Superior temporal gyrus (tissue), 1 donor: ENCODE results near the gene FAM78A.

ENCODE experiments used
- DNase-seq: peaks from one replicate; pipeline ENCODE4 v3.0.0-alpha.2; 2016; ENCODE audit errors: extremely low spot score

Gene FAM78A, protein sequence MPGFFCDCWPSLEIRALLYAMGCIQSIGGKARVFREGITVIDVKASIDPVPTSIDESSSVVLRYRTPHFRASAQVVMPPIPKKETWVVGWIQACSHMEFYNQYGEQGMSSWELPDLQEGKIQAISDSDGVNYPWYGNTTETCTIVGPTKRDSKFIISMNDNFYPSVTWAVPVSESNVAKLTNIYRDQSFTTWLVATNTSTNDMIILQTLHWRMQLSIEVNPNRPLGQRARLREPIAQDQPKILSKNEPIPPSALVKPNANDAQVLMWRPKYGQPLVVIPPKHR

DNA sequence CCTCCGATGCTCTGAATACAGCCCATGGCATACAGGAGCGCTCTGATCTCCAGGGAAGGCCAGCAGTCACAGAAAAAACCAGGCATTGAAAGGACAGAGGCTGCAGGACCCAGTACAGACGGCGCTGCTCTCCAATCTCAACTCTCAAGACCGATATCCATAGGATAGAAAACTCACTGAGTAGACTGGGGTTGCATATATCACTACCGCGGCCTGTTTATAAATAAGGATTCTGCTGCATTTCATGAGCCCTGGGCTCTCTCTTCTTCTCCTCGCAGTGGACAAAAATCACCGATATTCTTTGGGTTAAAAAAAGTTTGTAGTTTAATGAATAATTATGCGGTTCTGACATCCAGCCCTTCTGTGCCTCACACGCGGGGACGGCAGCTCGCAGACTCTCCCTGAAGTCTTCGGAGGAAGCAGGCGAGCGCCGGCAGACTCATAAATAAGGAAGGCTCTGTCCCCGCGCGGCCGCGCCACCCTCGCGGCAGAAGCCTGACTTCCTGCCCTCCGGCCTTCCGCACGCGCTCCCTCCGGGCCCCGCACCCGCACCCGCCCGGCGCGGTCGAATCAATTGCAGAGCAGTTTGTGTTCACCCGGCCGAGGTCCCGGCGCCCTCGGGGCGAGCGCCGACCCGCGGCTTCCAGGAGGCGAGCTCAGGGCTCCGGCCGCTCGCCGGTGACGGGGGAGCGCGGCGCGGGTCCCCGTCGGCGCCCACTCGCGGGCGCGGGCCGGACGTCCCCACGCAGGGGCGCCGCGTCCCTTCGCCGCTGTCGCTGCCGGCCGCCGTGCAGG is at the start of gene FAM78A:
Gene FAM78A, minus strand, starts transcription at position 417 of the 795 bp plus-strand sequence. Its CDS starts 331 bp downstream, at position 86.
- no peak for DNase-seq

DNA sequence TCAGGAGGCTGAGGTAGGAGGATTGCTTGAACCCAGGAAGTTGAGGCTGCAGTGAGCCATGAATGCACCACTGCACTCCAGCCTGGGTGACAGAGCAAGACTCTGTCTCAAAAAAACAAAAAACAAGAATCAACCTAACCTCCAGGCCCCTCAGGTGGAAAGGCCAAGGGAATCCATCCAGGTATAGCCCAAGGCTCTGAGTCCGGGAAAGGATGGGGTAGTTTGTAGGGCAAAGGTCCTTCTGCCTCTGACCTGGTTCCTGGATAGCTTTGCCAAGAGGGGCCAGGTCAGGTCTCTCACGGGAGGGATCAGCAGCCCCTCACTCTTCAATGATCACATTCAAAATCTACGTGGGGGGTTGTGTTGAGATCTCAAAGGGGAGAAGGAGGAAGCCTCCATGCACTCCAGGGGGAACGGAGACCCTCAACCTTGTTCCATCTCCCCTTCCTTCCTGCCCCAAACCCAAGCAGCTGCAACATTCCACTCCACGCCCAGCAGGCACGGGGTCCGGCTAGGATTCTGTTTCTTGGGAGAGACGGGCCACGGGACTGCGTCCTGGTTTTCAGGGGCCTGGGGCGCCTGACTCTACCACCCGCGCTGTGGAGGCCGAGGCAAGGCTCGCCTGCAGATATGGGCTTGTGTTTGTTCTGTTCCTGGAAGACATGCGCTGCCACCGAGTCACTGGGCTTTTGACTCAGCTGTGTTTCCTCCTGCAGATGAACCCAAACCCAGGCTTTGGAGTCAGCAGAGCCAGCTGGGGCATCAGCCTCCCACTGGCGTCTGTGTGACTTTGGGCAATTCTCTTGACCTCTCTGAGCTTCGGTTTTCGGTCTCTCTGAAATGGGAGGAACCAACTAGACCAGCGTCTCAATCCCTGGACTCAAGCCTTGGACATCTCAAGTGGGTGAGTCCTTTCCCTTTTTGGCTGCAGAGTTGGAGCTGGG is 48.7 kb upstream of the FAM78A start:
- no peak for DNase-seq

DNA sequence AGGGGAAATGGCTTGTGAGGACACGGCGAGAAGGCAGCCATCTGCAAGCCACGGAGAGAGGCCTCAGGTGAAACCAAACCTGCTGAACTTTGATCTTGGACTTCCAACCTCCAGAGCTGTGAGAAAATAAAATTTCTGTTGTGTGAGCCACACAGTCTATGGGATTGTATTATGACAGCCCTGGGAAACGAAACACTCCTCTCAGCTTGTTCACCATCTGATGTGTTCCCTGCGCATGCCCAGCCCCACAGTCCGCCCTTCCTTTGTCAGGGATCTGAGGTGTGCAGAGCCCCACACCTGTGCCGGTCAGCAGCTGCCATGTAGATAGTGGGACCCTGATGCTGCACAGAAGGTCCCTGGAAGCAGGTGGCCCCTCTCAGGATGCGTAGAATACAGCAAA is 47.3 kb upstream of the FAM78A start:
- no peak for DNase-seq

DNA sequence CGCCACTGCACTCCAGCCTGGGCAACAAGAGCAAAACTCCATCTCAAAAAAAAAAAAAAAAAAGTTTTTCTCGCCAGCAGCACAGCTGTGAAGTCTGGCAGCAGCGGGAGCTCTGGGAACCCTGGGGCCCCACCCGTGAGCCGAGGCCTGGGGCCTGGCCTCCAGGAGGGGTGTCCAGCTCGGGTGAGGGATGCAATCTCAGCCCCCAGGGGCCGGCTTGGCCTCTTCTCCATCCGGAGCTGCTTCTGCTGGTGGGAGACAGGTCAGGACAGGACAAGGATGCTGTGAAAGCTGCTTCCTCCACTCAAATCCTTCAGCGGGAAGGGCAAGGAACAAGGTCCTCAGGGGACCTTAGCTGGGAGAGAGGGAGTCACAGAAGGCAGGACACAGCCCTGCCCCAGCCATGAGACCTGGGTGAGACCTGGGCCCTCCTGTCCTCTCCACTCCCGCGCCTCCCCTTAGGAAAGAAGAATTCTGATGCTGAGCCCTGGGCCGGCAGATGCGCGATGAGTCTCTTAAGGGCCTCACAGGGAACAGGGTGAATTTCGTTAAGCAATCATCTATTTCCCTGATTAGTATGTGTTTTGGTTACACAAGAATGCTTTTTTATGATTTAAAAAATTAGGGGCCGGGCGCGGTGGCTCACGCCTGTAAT is 43.8 kb upstream of the FAM78A start:
- no peak for DNase-seq

DNA sequence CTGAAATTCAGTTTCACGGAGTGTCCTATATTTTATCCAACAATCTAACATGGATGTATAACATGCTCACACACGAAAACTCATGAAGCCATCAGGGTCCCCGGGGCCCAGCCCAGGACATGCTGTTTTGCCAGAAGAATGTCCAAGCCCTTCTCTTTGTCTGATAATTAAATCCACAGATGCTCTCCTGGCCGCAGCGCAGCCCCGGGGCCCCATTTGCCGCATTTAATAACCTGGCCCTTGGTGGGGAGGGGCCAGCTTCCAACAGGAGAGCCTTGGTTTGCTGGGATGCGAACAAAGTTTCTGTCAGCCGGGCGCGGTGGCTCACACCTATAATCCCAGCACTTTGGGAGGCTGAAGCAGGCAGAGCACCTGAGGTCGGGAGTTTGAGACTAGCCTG is 43.2 kb upstream of the FAM78A start:
- DNase-seq, result no peak

DNA sequence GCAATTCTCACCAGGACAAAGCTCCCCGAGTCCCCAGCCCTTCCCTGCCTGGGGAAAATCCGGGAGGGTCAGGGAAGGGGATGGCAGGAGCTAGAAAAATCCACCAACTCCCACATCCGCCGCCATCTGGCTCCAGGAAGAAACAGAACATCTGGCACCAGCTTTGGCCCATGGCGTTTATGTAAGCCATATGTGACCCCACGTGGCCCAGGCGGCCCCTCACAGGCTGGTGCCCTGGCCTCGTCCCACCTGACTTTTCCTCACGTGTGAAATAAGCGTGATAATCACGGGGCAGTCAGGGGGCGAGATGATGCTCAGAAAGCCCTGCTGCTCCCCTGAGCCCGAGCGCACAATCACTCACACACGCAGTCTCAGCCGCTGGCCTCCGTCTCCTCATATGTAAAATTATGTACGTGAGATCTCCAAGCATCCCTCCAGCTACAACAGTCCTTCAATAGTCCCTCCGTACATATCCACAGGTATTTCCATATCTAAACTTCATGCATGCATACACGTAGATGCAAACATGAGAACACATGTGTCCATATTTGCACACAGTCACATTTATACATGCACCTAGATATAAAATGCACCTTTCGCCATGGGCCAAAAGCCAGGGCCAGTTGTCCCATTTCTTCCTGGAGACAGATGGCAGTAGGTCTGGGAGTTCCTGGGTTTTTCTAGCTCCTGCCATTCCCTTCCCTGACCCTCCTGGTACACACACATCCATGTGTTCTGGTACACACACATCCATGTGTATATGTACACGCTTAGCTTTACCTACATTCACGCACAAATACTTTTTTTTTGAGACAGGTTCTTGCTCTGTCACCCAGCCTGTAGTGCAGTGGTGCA is 42.1 kb upstream of the FAM78A start:
- DNase-seq, result no peak

DNA sequence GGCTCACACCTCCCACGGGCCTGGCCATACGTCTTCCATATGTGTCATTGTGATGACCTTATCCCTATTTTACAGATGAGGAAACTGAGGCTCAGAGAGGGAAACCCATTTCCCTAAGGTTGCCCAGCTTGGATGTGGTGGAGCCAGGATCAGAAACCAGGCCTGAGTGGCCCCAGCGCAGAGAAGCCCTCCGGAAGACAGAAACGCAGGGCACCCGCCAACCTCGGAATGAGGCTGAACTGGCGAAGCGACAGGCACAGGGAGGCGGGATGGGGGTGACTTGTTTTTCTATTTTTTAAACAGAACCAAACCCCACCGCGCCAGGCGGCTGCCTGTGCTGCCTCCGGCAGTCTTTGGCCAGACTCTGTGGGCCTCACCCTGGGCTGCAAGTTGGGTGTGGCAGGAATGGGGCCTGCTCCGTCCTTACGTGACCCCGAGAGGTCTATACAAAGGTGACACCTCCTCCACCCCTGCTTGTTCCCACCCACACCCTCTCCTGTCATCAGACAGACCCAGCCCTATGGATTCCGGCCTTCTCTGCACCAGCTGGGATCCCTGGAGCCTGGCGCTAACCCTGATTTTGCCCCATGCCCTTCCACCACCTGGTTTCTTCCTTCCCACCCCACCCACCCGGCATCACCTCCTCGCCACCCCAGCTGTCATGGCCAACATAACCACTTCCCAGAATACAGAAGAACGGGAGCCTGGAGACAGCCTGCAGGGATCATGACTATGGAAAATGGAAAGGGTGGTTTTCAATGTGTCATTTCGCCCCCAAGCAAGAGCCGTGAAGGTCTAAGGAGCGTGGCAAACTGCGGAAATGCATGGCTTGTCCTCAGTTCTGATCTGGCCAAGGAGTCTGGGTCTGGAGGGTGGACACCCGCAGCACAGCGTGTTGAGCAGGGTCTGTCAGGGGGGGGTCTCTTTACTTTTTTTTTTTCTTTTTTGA is 36.8 kb upstream of the FAM78A start:
- no peak for DNase-seq

DNA sequence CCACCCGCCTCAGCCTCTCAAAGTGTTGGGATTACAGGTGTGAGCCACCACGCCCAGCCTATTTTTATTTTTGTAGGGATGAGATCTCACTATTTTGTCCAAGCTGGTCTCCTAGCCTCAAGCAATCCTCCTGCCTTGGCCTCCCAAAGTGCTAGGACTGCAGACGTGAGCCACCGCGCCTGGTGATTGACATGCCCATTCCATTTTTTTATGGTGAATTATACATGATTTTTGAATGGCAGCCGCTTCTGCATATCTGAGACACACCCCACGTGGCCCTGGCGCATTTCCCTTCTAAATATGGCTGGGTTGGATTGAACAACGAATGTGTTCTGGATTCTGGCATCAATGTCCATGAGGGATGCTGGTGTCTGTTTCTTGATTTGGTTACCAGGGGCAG is 35.9 kb upstream of the FAM78A start:
- DNase-seq, result no peak

DNA sequence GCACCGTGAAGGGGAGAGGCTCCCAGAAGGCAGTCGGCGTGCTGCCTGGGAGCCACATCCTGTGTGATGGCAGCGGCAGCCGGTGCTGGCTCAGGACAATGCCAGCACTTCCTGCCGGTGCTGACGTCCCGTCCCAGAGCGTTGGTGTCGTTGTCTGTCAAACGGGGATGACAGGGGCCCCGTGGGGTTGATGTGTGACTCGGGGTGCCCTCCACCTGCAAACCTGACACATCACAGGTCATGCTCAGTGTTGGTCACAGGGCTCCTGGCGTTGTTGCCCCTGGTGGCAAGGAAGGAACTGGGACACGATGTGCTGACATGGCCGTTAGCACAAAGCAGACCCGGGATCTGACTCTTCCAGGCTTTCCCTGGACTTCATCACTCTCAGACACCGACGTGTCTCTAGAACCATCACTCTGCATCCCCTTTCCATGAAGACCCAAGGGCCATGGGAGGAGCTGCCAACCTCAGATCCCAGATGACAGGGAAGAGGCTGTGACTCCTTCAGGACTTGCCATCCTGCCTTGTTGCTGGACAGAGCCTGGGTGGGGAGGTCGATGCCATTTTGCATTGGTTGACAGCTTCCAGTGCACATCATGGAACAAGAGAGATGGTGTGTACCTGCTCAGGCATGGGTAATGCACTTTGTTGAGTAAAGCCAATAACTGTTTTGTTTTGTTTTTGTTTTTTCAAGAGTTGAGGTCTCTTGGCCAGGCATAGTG is 34.7 kb upstream of the FAM78A start:
- DNase-seq, result no peak

DNA sequence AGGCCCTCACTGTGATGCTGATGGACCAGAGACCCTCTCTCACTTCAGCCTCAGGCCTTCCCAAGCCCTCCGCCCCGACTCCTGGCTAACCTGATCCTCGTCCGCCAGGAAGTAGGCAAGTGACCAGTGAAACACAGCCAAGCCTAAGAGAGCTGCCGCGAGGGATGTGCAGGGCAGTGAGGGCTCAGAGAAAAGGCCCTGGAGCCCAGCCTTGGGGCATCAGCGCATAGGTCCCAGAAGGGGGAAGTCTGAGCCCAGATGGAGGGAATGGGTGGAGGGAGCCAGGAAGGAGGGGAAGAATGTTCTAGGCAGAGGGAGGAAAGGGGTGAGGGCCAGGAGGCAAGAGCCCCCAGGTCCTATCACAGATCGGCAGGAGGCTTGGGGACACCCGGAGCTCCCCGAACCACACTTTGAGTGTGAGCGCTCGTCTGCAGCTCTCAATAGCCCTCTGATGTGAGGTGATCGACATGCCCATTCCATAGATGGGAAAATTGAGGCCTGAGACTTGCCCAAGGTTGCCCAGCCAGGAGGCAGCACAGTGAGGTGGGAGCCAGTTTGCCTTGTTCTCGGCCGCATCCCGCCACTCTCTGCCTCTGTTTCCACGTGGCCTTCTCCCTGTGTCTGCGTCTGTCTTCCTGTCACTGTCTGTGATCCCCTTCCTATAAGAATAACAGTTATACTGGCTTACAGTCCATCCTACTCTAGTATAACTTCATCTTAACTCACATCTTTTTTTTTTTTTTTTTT is 33.4 kb upstream of the FAM78A start:
- DNase-seq, result no peak

DNA sequence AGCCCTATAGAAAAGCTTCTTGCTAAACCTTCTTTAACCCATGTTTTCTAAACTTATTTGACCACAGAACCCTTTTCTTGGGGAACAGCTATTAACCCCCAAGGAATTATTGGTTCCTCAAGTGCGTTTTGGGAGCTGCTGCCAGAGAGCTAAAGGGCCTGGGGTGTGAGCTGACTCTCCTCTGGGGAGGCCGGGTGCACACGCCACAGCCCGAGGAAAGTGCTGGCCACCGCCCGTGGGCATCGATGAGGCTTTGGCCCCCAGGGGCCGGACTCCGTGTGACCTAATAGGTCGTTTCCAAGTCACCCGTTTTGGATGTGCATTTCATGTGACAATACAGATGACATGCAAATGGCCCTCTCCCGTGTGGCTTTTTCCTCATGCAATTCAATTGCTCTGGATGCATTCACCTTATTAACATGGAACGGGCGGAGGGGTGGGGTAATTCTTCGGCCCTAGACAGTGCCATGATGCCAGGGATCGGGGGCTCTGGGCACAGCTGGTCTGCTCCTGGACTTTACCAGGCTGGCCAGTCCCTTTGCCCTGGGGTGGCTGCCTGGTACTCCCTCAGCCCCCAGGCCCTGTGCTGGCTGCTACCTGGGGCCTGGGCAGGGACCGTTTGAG is 32.7 kb upstream of the FAM78A start:
- DNase-seq, result no peak

DNA sequence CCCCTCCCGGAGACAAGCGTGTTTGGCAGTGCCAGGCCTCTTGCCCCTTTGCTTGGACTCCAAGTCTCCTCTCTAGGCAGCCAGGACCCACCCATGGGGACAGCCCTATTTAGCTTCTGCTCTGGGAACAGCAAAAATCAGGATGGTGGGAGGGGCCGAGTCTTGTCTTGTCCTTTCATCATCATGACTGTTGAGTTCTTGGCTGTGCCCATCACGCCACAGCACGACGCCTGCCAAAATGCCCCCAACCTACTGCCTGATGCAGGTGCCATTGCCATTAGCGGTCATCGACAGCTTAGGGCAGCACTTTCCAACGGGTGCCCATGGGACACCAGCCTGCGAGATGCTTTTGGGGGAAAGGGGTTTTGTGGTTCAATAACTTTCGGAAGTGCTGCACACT is 32.1 kb upstream of the FAM78A start:
- DNase-seq, result no peak

DNA sequence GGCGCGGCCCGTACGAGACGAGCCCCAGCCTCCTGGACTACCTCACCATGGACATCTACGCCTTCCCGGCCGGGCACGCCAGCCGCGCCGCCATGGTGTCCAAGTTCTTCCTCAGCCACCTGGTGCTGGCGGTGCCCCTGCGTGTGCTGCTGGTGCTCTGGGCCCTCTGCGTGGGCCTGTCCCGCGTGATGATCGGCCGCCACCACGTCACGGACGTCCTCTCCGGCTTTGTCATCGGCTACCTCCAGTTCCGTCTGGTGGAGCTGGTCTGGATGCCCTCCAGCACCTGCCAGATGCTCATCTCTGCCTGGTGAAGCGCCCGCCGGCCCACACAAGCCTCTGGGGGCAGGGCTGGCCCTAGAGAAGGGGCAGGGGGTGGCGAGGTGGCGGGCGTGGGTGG is 31.7 kb upstream of the FAM78A start:
- DNase-seq, result no peak

DNA sequence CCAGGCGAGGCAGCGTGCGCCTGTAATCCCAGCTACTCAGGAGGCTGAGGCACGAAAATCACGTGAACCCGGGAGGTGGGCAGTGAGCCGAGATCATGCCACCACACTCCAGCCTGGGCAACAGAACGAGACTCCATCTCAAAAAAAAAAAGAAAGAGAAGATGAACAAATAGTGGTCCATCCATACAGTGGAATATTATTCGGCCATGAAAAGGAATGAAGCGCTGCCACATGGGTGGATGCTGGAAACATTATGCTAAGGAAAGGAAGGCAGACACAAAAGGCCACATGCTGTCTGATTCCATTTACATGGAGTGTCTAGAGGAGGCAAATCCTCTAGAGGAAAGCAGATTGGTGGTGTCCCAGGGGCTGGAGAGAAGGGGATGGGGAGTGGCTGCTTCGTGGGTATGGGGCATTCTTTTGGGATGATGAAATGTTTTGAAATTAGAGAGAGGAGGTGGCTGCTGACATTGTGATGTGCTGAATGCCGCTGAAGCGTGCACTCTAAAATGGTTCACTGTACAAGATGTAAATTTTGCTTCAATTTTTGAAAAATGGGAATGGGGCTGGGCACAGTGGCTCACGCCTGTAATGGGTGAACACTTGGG is 30.2 kb upstream of the FAM78A start:
- no peak for DNase-seq

DNA sequence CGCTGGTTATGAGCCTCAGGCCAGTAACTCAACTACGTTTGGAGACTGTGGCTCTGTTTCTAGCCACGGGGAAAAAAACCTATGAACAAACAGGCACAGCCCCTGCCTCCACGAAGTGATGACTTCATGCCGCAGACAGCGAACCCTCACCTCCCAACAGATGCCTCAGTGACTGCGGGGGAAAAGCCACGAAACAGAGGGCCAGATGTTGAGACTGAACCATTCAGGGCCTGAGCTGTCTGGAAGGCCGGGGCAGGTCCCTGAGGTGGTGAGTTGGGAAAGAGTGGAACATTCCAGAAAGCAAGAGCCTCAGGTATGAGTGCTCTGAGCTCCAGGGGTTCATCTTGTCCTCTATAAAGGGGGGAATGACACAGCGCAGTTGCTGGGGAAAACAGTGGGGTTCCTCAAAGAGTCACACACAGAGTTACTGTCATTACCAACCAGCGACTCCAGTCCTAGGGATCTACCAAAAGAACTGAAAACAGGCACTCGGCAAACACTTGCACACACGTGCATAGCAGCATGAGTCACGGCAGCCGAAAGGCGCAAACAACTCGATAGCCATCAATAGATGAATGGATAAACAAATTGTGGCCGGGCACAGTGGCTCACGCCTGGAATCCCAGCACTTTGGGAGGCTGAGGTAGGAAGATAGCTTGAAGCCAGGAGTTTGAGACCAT is 28.5 kb upstream of the FAM78A start:
- DNase-seq, result no peak

DNA sequence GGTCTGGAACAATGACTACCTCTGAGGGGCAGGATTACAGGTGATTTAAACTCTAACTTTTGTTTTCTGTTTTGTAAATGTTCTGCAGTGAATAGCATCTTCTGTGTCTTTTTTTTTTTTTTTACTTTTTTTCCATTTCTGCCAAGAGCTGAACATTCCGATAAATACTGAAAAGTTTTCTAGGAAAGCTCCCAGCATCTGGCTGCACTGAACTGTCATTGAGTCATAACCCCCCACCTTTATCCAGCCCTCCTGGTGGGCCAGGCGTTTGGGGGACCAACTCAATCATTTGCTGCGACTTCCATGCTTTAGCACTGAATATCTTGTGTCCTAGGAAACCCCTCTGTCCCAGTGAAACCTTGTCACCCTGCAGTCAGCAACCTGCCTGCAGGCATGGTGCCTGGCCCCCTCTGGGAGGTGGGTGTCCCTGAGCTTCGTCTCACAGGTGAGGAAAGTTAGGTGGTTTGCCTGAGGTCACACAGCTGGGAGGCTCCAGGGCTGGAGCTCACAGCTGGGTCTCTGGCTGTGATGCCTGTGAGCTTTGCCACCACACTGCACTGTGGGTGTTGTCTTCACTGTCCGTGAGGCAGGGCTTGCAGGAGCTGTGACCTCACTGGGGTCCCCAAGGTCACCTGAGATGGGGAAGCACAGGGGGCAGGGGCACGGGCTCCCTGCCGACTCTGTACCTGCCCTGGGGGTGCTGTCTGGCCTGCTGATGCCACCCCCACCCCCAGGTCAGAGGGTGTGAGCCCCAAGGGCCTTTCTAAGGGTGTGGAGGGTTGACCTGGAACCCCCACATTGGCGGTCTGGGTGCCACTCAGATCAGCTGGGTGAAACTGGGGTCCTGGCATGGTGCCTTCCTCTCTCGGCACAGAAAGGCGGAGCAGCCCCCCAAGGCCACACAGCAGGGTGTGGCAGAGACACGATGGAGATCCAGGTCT is 27.3 kb upstream of the FAM78A start:
- no peak for DNase-seq
